Measurements from ENCODE around the gene SUMO3.

The SUMO3 gene

DNA sequence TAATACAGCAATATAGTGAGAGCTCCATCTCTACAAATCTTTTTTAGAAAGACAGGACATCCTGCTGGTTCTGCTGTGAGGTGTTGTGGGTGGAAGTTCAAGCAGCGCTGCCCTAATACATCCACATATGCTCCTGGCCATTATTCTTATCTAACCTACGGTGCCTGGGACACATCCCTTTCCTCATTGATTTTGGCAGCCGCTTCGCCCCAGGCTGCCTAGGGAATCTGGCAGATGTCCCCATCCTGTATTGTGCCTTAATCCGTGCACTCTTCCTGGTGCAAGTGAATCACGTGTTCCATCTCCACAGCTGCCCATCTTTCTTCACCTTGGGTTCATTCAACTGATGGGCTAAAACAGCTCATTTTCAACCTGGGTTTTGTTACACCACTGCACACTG is 13.1 kb downstream of the SUMO3 start:
- DNase-seq (ENCODE audit: low spot score): no peak
- POLR2A ChIA-PET (ENCODE audit: low non-redundant PET): no interaction called here
- 0 out of 2 replicates have a peak overlapping the region, but pooled peaks have one; percentile 22 for H3K27ac ChIP-seq
- CTCF ChIA-PET: no interaction called here
- TF ChIP-seq, protein P1, sequence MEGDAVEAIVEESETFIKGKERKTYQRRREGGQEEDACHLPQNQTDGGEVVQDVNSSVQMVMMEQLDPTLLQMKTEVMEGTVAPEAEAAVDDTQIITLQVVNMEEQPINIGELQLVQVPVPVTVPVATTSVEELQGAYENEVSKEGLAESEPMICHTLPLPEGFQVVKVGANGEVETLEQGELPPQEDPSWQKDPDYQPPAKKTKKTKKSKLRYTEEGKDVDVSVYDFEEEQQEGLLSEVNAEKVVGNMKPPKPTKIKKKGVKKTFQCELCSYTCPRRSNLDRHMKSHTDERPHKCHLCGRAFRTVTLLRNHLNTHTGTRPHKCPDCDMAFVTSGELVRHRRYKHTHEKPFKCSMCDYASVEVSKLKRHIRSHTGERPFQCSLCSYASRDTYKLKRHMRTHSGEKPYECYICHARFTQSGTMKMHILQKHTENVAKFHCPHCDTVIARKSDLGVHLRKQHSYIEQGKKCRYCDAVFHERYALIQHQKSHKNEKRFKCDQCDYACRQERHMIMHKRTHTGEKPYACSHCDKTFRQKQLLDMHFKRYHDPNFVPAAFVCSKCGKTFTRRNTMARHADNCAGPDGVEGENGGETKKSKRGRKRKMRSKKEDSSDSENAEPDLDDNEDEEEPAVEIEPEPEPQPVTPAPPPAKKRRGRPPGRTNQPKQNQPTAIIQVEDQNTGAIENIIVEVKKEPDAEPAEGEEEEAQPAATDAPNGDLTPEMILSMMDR (conservative IDR thresholded peaks at IDR 0.05; ENCODE audit: low read depth): no peak

DNA sequence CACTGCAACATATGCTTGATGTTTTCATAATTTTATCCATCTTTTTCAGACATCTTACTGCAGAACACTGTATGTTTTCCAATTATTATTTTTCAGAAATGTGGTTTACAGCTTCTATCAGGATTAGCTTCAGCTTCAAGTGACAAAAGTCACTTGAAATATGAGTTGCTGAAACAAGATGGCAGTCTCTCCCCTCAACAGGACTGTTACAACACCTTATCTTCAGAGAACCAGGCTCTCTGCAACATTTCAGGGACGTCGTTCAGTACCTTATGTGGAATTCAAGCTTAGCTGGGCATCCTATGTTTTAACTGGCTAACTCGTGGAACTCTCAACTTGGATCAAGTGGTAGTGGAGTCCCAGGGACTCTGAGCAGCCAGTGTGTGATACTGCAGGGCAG is 14.2 kb downstream of the SUMO3 start:
- no peak overlapping the region for H3K27ac ChIP-seq
- TF ChIP-seq, protein P1 (conservative IDR thresholded peaks at IDR 0.05; ENCODE audit: low read depth): no peak
- ChIA-PET POLR2A (ENCODE audit: low non-redundant PET) (no interaction called here), CTCF (no interaction called here)
- DNase-seq (ENCODE audit: low spot score): no peak

DNA sequence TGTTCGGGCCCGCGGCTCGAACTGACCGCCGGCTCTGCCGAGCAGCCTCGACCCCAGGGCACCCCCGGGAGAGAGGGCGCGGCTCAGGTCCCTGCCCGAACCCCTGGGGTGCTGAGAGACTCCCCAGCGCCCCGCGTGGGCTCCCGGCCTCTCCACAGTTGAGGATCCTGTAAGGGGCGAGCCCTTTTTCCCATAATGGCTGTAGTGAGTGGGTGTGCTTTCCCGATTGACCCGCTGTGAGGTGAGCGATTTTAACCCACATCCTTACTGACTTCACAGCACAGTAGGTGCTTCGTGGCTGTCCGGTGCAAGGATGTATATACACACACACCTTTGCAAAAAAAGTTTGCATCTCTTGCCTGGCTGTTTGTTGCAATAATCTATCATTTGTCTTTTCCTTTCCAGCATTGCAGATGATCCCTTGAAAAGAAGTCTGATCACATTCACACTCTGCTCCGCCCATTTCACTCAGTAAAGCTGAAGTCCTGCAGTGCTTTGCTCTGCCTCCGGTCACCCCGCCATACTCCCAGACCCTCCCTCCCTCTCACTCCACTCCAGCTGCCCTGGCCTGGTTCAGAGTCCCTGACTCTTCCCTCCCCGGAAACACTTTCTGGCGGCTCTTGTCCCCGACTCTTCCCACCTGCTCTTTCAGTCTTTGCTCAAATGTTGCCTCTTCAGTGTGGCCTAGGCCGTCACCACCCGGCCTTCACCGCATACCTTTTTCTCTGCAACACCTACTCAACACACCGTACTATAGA is 15.3 kb downstream of the SUMO3 start:
- DNase-seq (ENCODE audit: low spot score): peak; percentile 28
- TF ChIP-seq, protein P1 (conservative IDR thresholded peaks at IDR 0.05; ENCODE audit: low read depth): 0 out of 2 replicates have a peak, but pooled peaks have one; percentile 7
- ChIA-PET POLR2A (ENCODE audit: low non-redundant PET) (interaction anchor here (1.1 to 1.2 kb wide), 2 partner anchors 67 to 125 kb away, joined by 4 to 6 read pairs; no protein-coding TSS in a partner anchor), CTCF (interaction anchor here (0.7 to 1.2 kb wide), 3 partner anchors 9 to 292 kb away, joined by 4 to 5 read pairs (median 4); no protein-coding TSS in a partner anchor)
- H3K27ac ChIP-seq: peak overlapping the region; percentile 73

DNA sequence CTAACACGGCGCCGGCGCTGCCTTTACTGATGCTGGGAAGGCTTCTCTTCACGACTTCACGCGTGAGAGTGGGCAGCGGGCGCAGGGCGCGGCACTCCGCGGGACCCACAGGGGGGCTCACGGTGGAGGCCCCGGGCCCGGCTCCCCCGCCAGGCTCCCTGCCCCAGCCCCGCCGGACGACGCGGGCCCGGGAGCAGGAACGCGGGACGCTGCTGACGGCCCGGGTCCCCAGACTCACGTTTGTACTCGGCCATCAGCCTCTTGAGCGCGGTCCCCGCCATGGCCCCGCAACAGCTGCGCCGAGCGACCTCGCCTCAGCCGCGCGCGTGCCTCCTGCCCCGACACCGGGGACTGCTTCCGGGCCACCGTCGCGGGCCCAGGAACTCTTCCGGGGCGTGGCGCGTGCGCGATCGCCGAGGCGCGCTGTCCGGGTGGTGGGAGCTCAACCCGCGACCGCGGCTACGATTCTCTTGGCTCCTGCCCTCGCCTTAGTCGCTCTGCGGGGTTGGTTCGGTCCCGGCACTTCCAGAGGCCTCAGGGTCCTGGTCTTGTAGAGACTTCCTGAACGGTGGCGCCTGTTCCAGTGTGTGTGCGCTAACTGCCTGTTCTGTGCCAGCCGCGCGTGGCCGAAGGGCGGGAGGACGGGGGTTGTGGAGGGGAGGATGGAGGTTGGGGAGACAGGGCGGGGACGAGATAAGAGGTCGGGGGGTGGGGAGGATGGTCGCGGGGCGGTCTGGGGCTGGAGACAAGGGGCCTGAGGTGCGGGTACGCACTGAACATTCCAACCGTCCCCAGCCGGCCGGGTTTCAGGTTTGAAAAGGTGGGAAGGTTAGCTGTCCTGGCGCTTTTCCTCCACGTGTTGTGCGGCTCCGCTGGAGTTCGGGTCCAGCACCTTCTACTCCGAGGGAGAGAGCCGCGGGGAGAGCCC is 16.1 kb downstream of the SUMO3 start, which contains the start of gene UBE2G2:
Gene UBE2G2, minus strand, starts transcription at position 353 of the 928 bp plus-strand sequence. Its CDS starts 72 bp downstream, at position 281.
- peak; percentile 84 for DNase-seq (ENCODE audit: low spot score)
- TF ChIP-seq, protein P1 (conservative IDR thresholded peaks at IDR 0.05; ENCODE audit: low read depth): 0 out of 2 replicates have a peak, but pooled peaks have one; percentile 7
- POLR2A ChIA-PET (ENCODE audit: low non-redundant PET): interaction anchor here (1.1 to 1.2 kb wide), 2 partner anchors 68 to 125 kb away, joined by 4 to 6 read pairs; no protein-coding TSS in a partner anchor
- peak within 1 kb of the TSS; percentile 73 for H3K27ac ChIP-seq
- CTCF ChIA-PET: interaction anchor here (0.6 to 1.7 kb wide), 10 partner anchors 8 to 342 kb away, joined by 3 to 8 read pairs (median 4); partner anchors contain the start of gene PTTG1IP

DNA sequence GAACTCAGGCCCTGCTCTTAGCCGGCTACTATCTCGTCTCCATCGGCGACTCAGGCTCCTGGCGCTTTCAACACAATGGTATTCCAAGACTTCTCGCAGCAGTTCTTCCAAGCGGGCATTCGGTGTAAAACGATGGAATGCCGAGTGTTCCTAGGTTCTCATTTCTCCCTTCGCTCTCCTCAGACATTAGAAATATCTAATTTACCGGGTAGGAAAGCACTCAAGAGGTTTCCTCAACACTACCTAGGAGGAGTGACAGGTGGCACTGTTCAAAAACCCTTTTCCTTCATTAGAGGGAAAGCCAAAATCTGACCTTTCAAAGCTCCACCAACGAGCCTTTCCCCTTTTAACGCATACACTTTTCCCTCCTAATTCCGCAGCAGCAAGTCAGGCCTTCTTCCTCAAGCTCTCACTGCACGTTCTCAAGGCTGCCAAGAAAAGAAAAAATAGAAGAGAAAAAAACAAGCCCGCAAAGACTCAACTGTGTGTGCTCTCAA is 16.8 kb downstream of the SUMO3 start:
- TF ChIP-seq, protein P1 (conservative IDR thresholded peaks at IDR 0.05; ENCODE audit: low read depth): peak; percentile 57
- CTCF ChIA-PET: interaction anchor here (0.6 to 1.7 kb wide), 13 partner anchors 8 to 398 kb away, joined by 3 to 8 read pairs (median 4); partner anchors contain the start of gene PTTG1IP
- peak overlapping the region; percentile 73 for H3K27ac ChIP-seq
- DNase-seq (ENCODE audit: low spot score): peak; percentile 59
- POLR2A ChIA-PET (ENCODE audit: low non-redundant PET): interaction anchor here (1.2 kb wide), 1 partner anchor 69 kb away, joined by 4 read pairs; no protein-coding TSS in a partner anchor
